CD8-positive, alpha-beta memory T cell (primary cell): ENCODE measurements around the gene STK11. TPM values are rescaled to one million over a fixed set of nuclear protein-coding genes. Genes with fewer than 3 reads are reported as not detected.

Experiments used
- polyA plus RNA-seq: library from polyadenylated mRNA; unstranded; fragments of 300-500 nt; fragmentation: Illumina TruSeq; gene quantifications from one replicate; pipeline ENCODE4 v1.2.3, GENCODE V29; 2021
- total RNA-seq, 2 experiments: library from RNA; stranded (reverse); gene quantifications; one replicate each; pipeline ENCODE4 v1.2.3, GENCODE V29; 2021

The STK11 gene
- total and polyA plus RNA-seq, 3 experiments from 2014 or later = 37.0 to 69.7 (median 66.9) TPM

Other genes with a start within 250 kb of the STK11 start
- 100 to 1,000 TPM; 108 to 133 TPM for gene WDR18, start 221.4 kb upstream of the STK11 start, total RNA-seq
- 61.3 TPM for gene WDR18, start 221.4 kb upstream of the STK11 start, polyA plus RNA-seq
- not detected for gene GRIN3B, start 205.4 kb upstream of the STK11 start, total RNA-seq
- not detected for gene GRIN3B, start 205.4 kb upstream of the STK11 start, polyA plus RNA-seq
- 100 to 1,000 TPM; 151 to 157 TPM for gene TMEM259, start 184.7 kb upstream of the STK11 start, total RNA-seq
- 84.6 TPM for gene TMEM259, start 184.7 kb upstream of the STK11 start, polyA plus RNA-seq
- gene RNU6-2, start 184.3 kb upstream of the STK11 start, total RNA-seq = not detected
- gene RNU6-2, start 184.3 kb upstream of the STK11 start, polyA plus RNA-seq = not detected
- gene CNN2, start 179.2 kb upstream of the STK11 start, total RNA-seq = 10 to 100 TPM; 78.1 to 78.9 TPM
- gene CNN2, start 179.2 kb upstream of the STK11 start, polyA plus RNA-seq = 792 TPM
- 10 to 100 TPM; 33.8 to 39.5 TPM for gene ABCA7, start 165.7 kb upstream of the STK11 start, total RNA-seq
- 14.1 TPM for gene ABCA7, start 165.7 kb upstream of the STK11 start, polyA plus RNA-seq
- gene ARHGAP45, start 138.6 kb upstream of the STK11 start, total RNA-seq = 100 to 1,000 TPM; 212 to 220 TPM
- gene ARHGAP45, start 138.6 kb upstream of the STK11 start, polyA plus RNA-seq = 478 TPM
- 100 to 1,000 TPM; 270 to 278 TPM for gene POLR2E, start 110.4 kb upstream of the STK11 start, total RNA-seq
- gene POLR2E, start 110.4 kb upstream of the STK11 start, polyA plus RNA-seq = 249 TPM
- 100 to 1,000 TPM; 222 TPM for gene GPX4, start 101.8 kb upstream of the STK11 start, total RNA-seq
- 373 TPM for gene GPX4, start 101.8 kb upstream of the STK11 start, polyA plus RNA-seq
- gene SBNO2, start 31.5 kb upstream of the STK11 start, total RNA-seq = 10 to 100 TPM; 59.0 to 61.0 TPM
- gene SBNO2, start 31.5 kb upstream of the STK11 start, polyA plus RNA-seq = 4.3 TPM
- gene CBARP, start 32.2 kb downstream of the STK11 start, total RNA-seq = under 1 TPM; 0.22 to 0.80 TPM
- gene CBARP, start 32.2 kb downstream of the STK11 start, polyA plus RNA-seq = not detected
- gene ATP5F1D, start 36.0 kb downstream of the STK11 start, total RNA-seq = 100 to 1,000 TPM; 179 to 180 TPM
- gene ATP5F1D, start 36.0 kb downstream of the STK11 start, polyA plus RNA-seq = 271 TPM
- gene MIDN, start 42.8 kb downstream of the STK11 start, total RNA-seq = 10 to 100 TPM; 39.8 to 45.3 TPM
- gene MIDN, start 42.8 kb downstream of the STK11 start, polyA plus RNA-seq = 14.6 TPM
- 100 to 1,000 TPM; 253 to 258 TPM for gene CIRBP, start 63.6 kb downstream of the STK11 start, total RNA-seq
- 238 TPM for gene CIRBP, start 63.6 kb downstream of the STK11 start, polyA plus RNA-seq
- 100 to 1,000 TPM; 113 TPM for gene FAM174C, start 69.8 kb downstream of the STK11 start, total RNA-seq
- 100 TPM for gene FAM174C, start 69.8 kb downstream of the STK11 start, polyA plus RNA-seq
- gene EFNA2, start 80.1 kb downstream of the STK11 start, total RNA-seq = not detected
- gene EFNA2, start 80.1 kb downstream of the STK11 start, polyA plus RNA-seq = not detected
- gene NDUFS7, start 178.1 kb downstream of the STK11 start, total RNA-seq = 100 to 1,000 TPM; 102 to 104 TPM
- 207 TPM for gene NDUFS7, start 178.1 kb downstream of the STK11 start, polyA plus RNA-seq
- 10 to 100 TPM; 29.0 to 29.5 TPM for gene GAMT, start 195.8 kb downstream of the STK11 start, total RNA-seq
- 20.4 TPM for gene GAMT, start 195.8 kb downstream of the STK11 start, polyA plus RNA-seq
- 100 to 1,000 TPM; 253 TPM for gene DAZAP1, start 201.8 kb downstream of the STK11 start, total RNA-seq
- gene DAZAP1, start 201.8 kb downstream of the STK11 start, polyA plus RNA-seq = 7.7 TPM
- gene RPS15, start 232.6 kb downstream of the STK11 start, total RNA-seq = 1,000 to 10,000 TPM; 1,485 to 1,540 TPM
- gene RPS15, start 232.6 kb downstream of the STK11 start, polyA plus RNA-seq = 2,756 TPM
- gene APC2, start 244.3 kb downstream of the STK11 start, total RNA-seq = under 1 TPM; 0.09 to 0.11 TPM
- gene APC2, start 244.3 kb downstream of the STK11 start, polyA plus RNA-seq = not detected